Measurements from ENCODE around the gene PRG3. TPM values are rescaled to one million over a fixed set of nuclear protein-coding genes. Genes with fewer than 3 reads are reported as not detected.
A peak's percentile ranks its signal among the peaks of the same experiment; 100 is the strongest.

PRG3 gene
- total RNA-seq, 1 donor from 2014 or later: 2.6 TPM

DNA sequence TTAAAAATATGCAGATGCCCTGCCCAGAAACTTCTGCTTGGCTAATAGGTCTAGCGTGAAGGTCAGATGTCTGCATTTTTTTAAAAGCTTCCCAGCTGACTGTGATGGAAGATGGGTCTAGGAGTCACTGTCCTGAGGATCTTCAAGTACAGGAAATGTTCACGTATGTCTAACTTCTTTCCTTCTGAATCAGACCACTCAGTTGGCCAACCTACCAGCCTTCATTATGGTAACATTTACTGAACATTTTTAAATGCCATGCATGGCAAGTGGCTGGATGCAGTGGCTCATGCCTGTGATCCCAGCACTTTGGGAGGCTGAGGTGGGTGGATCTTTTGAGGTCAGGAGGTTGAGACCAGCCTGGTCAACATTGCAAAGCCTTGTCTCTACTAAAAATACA, 10.6 kb upstream of the PRG3 start:
- Histone ChIP-seq H3K36me3 (ENCODE audit: control insufficient read depth in 3 of 3, insufficient read depth in 3 of 3, low read length in 3 of 3) (no peaks in the 10 kb centered on the region), H3K27ac (ENCODE audit: low read depth, low read length) (no peak overlapping the region), H3K9ac (ENCODE audit: low read depth in 1 of 3, low read length in 3 of 3) (no peak overlapping the region), H3K4me3 (ENCODE audit: low read length in 3 of 3) (no peak overlapping the region), H3K27me3 (ENCODE audit: control insufficient read depth in 3 of 3, insufficient read depth in 3 of 3, low read length in 3 of 3) (no peaks in the 10 kb centered on the region), H3K4me1 (ENCODE audit: control insufficient read depth in 3 of 3, insufficient read depth in 3 of 3, low read length in 3 of 3) (peaks cover 2 to 12% (median 6%) of the 10 kb centered on the region in 3 donors), H3K9me3 (ENCODE audit: control insufficient read depth in 3 of 3, low read length in 3 of 3) (no peaks in the 10 kb centered on the region)

DNA sequence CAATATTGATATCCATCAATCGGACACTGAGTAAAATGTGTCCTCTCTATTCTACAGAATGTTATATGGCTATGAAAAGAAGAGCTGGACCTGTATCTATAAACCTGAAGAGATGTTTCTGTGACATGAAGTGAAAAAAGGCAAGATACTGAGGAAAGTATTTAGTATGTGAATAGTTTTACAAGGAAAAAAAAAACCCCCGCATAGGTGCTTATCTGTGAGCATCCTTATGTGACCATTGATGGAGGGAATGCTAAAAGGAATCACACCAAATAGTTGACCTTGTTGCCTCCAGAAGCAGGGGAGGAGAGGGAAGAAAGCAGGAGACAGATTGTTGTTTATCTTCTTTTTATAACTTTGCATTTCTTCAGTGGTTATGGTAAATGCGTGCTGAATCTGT, 10.2 kb upstream of the PRG3 start:
- peaks cover 6 to 16% (median 10%) of the 10 kb centered on the region in 3 donors for H3K4me1 ChIP-seq (ENCODE audit: control insufficient read depth in 3 of 3, insufficient read depth in 3 of 3, low read length in 3 of 3)
- H3K27me3 ChIP-seq (ENCODE audit: control insufficient read depth in 3 of 3, insufficient read depth in 3 of 3, low read length in 3 of 3): no peaks in the 10 kb centered on the region
- H3K27ac ChIP-seq (ENCODE audit: low read depth, low read length): no peak overlapping the region
- H3K9me3 ChIP-seq (ENCODE audit: control insufficient read depth in 3 of 3, low read length in 3 of 3): no peaks in the 10 kb centered on the region
- no peaks in the 10 kb centered on the region for H3K36me3 ChIP-seq (ENCODE audit: control insufficient read depth in 3 of 3, insufficient read depth in 3 of 3, low read length in 3 of 3)
- no peak overlapping the region for H3K4me3 ChIP-seq (ENCODE audit: low read length in 3 of 3)
- H3K9ac ChIP-seq (ENCODE audit: low read depth in 1 of 3, low read length in 3 of 3): no peak overlapping the region

DNA sequence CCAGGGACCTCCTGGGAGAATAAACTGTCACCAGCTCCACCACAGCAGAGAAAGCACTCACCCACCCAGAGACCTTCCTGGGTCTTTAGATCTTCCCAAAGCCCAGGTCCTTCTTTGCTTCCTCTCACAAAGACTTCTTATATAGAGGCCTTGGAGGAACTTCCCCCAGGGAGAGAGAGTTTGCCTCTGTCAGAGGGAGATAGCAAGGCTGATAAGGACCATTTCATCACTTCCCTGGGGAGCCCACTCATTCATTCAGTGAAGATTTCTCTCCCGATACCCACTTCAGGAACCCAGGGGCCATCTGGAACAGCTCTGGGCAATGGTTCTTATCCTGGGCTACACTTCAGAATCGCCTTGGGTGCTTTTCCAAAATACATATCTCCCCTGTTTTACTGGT, 9.6 kb upstream of the PRG3 start, which contains the start of gene PRG2:
Gene PRG2 (minus strand): TSS at position 116 of the 400 bp plus-strand sequence. CDS start 706 bp downstream, outside the sequence.
- no peaks in the 10 kb centered on the region for H3K27me3 ChIP-seq (ENCODE audit: control insufficient read depth in 3 of 3, insufficient read depth in 3 of 3, low read length in 3 of 3)
- H3K9ac ChIP-seq (ENCODE audit: low read depth in 1 of 3, low read length in 3 of 3): no peak within 1 kb of the TSS
- peaks cover 10 to 22% (median 13%) of the 10 kb centered on the region in 3 donors for H3K4me1 ChIP-seq (ENCODE audit: control insufficient read depth in 3 of 3, insufficient read depth in 3 of 3, low read length in 3 of 3)
- H3K9me3 ChIP-seq (ENCODE audit: control insufficient read depth in 3 of 3, low read length in 3 of 3): no peaks in the 10 kb centered on the region
- H3K4me3 ChIP-seq (ENCODE audit: low read length in 3 of 3): no peak within 1 kb of the TSS
- no peak within 1 kb of the TSS for H3K27ac ChIP-seq (ENCODE audit: low read depth, low read length)
- no peaks in the 10 kb centered on the region for H3K36me3 ChIP-seq (ENCODE audit: control insufficient read depth in 3 of 3, insufficient read depth in 3 of 3, low read length in 3 of 3)

DNA sequence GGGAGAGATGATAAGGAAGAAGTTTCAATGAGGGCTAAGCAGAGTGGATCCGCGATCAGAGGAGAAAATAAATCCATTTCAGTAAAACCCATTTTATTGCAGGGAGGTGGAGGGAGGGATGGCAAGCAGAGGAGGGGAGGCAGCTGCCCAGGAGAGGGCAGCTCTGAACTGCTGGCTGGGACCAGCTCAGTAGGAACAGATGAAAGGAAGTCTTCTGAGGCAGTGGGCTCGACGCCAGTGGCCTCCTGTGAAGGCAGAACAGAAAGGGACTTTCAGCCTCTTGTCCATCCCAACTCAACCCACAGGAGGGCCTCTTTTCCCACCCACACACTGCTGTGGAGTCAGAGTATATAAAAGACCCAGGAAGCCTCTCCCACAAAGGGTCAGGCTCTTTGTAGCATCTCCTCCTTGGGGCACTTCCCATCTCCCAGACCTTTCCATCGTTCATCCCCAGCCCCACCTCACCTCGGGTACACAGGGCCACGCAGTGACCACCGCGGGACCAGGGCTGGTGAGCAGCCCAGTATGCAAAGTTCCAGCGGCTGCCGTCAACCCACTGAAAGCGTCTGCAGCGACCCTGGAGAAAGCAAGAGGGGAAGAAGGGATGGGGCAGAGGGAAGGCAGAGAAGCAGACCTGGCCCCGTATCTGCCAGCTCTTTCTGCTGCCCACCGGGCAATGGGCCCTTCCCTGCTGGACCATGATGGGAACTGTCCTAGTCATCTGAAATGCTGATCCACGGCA, 6.5 kb upstream of the PRG3 start:
- Histone ChIP-seq H3K9me3 (ENCODE audit: control insufficient read depth in 3 of 3, low read length in 3 of 3) (no peaks in the 10 kb centered on the region), H3K27ac (ENCODE audit: low read depth, low read length) (no peak overlapping the region), H3K36me3 (ENCODE audit: control insufficient read depth in 3 of 3, insufficient read depth in 3 of 3, low read length in 3 of 3) (no peaks in the 10 kb centered on the region)

DNA sequence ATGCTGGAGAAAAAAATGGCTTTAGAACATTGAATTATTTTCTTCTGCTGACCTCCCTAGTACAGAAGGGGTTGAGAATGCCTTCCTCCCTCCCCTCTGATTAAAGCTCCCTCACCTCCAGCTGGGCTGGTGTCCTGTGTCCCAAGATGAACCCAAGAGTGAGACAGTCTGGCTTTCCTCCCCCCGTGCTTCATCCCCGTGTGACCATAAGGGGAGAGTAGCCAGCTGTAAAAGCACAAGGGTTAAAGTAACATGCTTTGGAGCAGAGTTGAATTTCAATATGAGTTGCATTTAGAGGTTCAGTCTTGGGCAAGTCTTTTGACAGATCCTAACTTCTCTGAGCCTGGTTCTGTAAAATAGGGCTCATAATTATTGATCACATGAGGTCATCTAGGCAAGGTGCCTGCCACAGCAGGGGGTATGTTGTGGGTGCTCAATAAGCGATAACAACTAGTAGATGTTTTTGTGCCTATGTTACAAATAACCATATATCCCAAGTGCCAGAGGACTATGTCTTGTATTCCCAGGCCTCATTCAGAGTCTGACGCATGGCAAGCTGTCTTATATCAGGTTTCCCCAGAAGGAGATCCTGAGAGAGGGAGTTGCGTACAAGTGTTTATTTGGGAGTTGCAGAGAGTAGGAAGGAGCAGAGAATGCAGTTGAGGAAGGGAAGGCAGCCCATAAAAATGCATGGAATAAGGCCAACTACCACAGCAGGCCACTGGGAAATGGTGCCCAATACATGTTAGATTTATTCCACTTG, 5.4 kb upstream of the PRG3 start:
- no peaks in the 10 kb centered on the region for H3K9me3 ChIP-seq (ENCODE audit: control insufficient read depth in 3 of 3, low read length in 3 of 3)
- peaks cover 12 to 24% (median 13%) of the 10 kb centered on the region in 3 donors for H3K4me1 ChIP-seq (ENCODE audit: control insufficient read depth in 3 of 3, insufficient read depth in 3 of 3, low read length in 3 of 3)
- no peaks in the 10 kb centered on the region for H3K36me3 ChIP-seq (ENCODE audit: control insufficient read depth in 3 of 3, insufficient read depth in 3 of 3, low read length in 3 of 3)
- H3K9ac ChIP-seq (ENCODE audit: low read depth in 1 of 3, low read length in 3 of 3): peak overlapping the region in 1 of 3 donors; percentile 50
- H3K4me3 ChIP-seq (ENCODE audit: low read length in 3 of 3): no peak overlapping the region
- H3K27me3 ChIP-seq (ENCODE audit: control insufficient read depth in 3 of 3, insufficient read depth in 3 of 3, low read length in 3 of 3): no peaks in the 10 kb centered on the region
- H3K27ac ChIP-seq (ENCODE audit: low read depth, low read length): peak overlapping the region; percentile 33

More for the DNA sequence above, 6.5 kb upstream of the PRG3 start:
- Histone ChIP-seq H3K27me3 (ENCODE audit: control insufficient read depth in 3 of 3, insufficient read depth in 3 of 3, low read length in 3 of 3) (no peaks in the 10 kb centered on the region), H3K9ac (ENCODE audit: low read depth in 1 of 3, low read length in 3 of 3) (peak overlapping the region in 1 of 3 donors; percentile 25), H3K4me3 (ENCODE audit: low read length in 3 of 3) (no peak overlapping the region), H3K4me1 (ENCODE audit: control insufficient read depth in 3 of 3, insufficient read depth in 3 of 3, low read length in 3 of 3) (peaks cover 12 to 24% (median 13%) of the 10 kb centered on the region in 3 donors)

DNA sequence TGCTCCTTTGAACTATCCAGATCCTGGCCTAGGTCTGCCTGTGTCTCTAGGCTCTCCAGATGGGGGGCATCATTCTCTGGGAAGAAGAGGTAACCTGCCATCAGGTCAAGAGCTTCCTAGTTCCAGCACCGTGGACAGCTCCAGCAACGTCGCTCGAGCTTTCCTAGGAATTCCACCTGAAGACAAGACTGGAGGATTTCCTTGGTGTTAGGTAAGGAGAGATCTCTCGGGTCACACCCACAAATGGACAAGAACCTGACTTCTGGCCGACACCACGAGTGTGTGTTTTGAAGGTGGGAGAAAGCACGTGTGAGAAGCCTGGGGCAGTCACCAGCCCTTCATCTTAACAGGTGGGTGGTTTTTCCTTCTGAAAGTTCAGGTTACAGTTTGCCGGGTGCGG, 1.2 kb downstream of the PRG3 start:
- Histone ChIP-seq H3K9ac (ENCODE audit: low read depth in 1 of 3, low read length in 3 of 3) (no peak overlapping the region), H3K4me3 (ENCODE audit: low read length in 3 of 3) (no peak overlapping the region), H3K36me3 (ENCODE audit: control insufficient read depth in 3 of 3, insufficient read depth in 3 of 3, low read length in 3 of 3) (no peaks in the 10 kb centered on the region), H3K9me3 (ENCODE audit: control insufficient read depth in 3 of 3, low read length in 3 of 3) (no peaks in the 10 kb centered on the region), H3K4me1 (ENCODE audit: control insufficient read depth in 3 of 3, insufficient read depth in 3 of 3, low read length in 3 of 3) (no peaks in the 10 kb centered on the region), H3K27me3 (ENCODE audit: control insufficient read depth in 3 of 3, insufficient read depth in 3 of 3, low read length in 3 of 3) (peaks cover 0 to 11% (median 7%) of the 10 kb centered on the region in 3 donors), H3K27ac (ENCODE audit: low read depth, low read length) (no peak overlapping the region)

DNA sequence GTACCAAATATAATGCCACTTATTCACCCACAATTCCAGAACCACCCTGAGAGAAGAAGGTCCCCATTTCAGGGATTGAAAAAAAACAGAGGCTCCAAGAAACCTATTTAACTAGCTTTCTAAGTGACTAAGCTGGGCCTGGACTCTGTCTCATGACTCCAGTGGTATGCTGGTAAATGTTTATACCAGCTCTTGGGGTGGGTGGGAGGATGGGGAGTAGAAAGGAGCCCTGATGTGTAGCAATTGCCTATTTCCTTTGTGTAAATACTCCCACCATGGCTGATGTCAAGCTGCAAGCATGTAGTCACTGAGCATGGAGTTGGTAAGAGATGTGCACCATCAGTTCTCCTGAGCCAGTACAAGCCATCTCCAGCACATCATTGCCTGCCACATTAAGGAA, 2.8 kb downstream of the PRG3 start:
- H3K4me3 ChIP-seq (ENCODE audit: low read length in 3 of 3): no peak overlapping the region
- H3K36me3 ChIP-seq (ENCODE audit: control insufficient read depth in 3 of 3, insufficient read depth in 3 of 3, low read length in 3 of 3): no peaks in the 10 kb centered on the region
- peaks cover 0 to 11% (median 7%) of the 10 kb centered on the region in 3 donors for H3K27me3 ChIP-seq (ENCODE audit: control insufficient read depth in 3 of 3, insufficient read depth in 3 of 3, low read length in 3 of 3)
- H3K27ac ChIP-seq (ENCODE audit: low read depth, low read length): no peak overlapping the region
- no peak overlapping the region for H3K9ac ChIP-seq (ENCODE audit: low read depth in 1 of 3, low read length in 3 of 3)
- H3K4me1 ChIP-seq (ENCODE audit: control insufficient read depth in 3 of 3, insufficient read depth in 3 of 3, low read length in 3 of 3): no peaks in the 10 kb centered on the region
- H3K9me3 ChIP-seq (ENCODE audit: control insufficient read depth in 3 of 3, low read length in 3 of 3): no peaks in the 10 kb centered on the region

DNA sequence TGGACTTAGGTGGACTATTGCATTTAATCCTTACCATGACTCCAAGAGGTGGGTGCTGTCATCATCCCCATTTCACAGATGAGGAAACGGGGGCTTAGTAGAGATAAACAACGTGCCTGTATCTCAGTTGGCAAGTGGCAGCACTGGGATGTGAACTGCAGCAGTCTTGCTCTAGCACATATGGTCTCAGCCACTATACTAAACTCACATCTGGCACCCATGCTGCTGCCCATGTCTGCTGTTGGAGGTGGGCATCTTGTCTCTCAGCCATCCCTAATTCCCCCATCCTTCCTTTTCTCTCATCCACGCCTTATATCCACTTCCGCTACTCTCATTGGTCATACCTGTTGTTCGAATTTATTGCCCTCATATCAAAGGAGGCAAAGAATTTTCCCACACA, 3.8 kb downstream of the PRG3 start:
- H3K27me3 ChIP-seq (ENCODE audit: control insufficient read depth in 3 of 3, insufficient read depth in 3 of 3, low read length in 3 of 3): peaks cover 0 to 11% (median 7%) of the 10 kb centered on the region in 3 donors
- no peak overlapping the region for H3K27ac ChIP-seq (ENCODE audit: low read depth, low read length)
- H3K36me3 ChIP-seq (ENCODE audit: control insufficient read depth in 3 of 3, insufficient read depth in 3 of 3, low read length in 3 of 3): no peaks in the 10 kb centered on the region
- H3K4me3 ChIP-seq (ENCODE audit: low read length in 3 of 3): no peak overlapping the region
- H3K9ac ChIP-seq (ENCODE audit: low read depth in 1 of 3, low read length in 3 of 3): no peak overlapping the region
- H3K4me1 ChIP-seq (ENCODE audit: control insufficient read depth in 3 of 3, insufficient read depth in 3 of 3, low read length in 3 of 3): no peaks in the 10 kb centered on the region
- no peaks in the 10 kb centered on the region for H3K9me3 ChIP-seq (ENCODE audit: control insufficient read depth in 3 of 3, low read length in 3 of 3)

DNA sequence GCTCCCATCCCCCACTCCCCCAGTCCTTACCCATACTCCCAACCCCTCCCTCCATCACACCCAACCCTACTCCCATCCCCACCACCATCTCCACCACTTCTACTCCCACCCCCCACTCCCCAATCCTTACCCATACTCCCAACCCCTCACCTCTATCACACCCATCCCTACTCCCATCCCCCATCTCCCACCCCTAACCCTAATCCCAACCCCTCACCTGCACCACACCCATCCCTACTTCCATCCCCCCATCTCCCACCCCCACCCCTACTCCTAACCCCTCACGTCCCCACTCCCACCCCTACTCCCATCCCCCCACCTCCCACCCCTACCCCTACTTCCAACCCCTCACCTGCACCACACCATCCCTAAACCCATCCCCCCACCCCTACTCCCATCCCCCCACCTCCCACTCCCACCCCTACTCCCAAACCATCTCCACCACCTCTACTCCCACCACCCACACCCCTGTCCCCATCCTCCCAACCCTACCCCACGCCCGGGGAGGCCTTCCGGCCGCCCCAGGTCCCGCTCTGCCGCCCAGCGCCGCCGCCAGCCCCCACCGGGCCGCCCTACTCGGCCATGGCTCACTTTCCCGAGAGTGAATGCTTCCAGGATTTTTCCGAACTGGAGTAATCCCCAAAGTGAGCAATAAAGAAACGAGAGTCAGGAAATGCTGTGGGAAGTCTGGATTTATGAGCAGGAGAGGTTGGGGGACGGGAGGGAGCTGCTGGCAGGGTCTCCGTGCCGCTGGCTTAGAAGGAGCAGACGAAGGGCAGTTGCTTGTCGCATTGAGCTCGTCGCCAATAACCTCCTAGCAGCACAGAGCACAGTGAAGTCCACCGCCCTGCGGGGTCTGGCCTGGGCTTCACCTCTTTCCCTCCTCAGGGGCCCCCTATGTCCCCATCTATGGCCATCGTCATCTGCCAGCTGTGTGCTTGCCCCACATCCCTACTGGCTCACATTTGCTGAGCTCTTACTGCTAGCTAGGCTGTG, 4.6 kb downstream of the PRG3 start:
- H3K27me3 ChIP-seq (ENCODE audit: control insufficient read depth in 3 of 3, insufficient read depth in 3 of 3, low read length in 3 of 3): peaks cover 0 to 11% (median 7%) of the 10 kb centered on the region in 3 donors
- H3K4me1 ChIP-seq (ENCODE audit: control insufficient read depth in 3 of 3, insufficient read depth in 3 of 3, low read length in 3 of 3): no peaks in the 10 kb centered on the region
- no peaks in the 10 kb centered on the region for H3K9me3 ChIP-seq (ENCODE audit: control insufficient read depth in 3 of 3, low read length in 3 of 3)
- H3K27ac ChIP-seq (ENCODE audit: low read depth, low read length): no peak overlapping the region
- H3K9ac ChIP-seq (ENCODE audit: low read depth in 1 of 3, low read length in 3 of 3): no peak overlapping the region
- no peaks in the 10 kb centered on the region for H3K36me3 ChIP-seq (ENCODE audit: control insufficient read depth in 3 of 3, insufficient read depth in 3 of 3, low read length in 3 of 3)
- H3K4me3 ChIP-seq (ENCODE audit: low read length in 3 of 3): no peak overlapping the region
